GM19193 (cell line): ENCODE results near the gene CALHM1.

Source experiments
- POLR2A ChIP-seq: IDR thresholded peaks from 4 replicates; pipeline ENCODE4 v1.6.1; 2011; ENCODE audit not compliant: insufficient read depth, insufficient read length; ENCODE audit errors: extremely low read depth

The CALHM1 gene

DNA sequence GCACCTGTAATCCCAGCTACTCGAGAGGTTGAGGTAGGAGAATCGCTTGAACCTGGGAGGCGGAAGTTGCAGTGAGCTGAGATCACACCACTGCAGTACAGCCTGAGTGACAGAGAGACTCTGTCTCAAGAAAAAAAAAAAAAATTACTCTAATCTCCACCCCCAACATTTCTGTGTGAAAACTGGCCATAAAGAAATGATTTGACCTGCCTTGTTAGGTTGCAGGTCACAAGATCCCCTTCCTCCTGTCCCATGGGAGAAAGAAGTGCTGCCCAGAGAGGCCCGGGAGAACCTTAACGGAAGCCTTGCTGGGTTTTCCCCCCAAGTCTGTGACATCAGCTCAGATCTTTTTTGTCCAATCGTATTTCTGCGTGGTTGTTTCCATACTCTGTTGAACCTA is 8.7 kb upstream of the CALHM1 start:
- TF ChIP-seq POLR2A: no peak

DNA sequence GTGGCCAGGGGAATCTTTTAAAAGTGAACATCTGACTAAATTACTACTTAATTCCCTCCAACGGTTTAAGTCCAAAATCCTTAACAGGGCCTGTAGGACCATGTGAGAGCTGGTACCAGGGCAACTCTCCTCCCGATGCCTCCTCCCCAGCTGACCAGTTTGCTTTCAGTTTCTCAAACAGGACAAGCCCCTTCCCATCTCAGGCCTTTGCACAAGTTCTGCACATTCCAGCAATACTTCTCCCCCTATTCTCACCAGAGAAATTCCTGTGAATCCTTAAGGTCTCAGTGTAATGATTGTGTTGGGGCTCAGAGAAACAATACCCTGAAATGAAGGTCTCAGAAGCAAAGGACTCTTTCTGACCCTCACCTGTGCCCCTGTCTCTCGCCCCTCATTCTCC is 8.0 kb upstream of the CALHM1 start:
- no peak for TF ChIP-seq POLR2A

DNA sequence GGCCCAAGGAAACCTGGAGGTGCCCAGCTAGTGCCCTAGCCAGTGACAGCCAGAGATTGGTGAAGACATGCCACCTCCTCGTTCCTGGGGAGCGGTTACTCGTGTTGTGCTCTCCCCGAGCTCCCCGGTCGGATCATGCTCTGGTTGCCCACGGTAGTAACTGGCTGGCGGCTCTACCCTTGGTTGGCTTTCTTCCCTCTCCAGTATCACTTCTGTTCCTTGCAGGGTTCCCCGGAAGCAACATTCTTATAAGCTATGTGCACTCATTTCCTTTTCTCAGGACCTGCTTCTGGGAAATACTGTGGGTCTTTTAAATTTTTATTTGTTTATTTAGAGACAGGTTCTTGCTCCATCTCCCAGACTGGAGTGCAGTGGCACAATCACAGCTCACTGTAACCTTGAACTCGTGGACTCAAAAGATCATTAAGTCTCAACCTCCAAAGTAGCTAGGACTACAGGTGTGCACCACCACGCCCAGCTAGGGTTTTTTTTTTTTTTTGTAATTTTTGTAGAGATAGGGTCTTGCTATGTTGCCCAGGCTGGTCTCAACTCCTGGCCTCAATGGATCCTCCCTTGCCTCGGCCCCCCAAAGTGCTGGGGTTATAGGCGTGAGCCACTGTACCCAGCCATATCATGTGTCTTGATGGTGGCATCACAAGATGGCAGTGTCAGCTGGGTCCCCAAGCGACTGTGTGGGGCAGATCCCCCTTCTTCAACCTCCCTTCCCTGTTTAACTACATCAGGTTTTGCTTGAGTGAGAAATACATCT is 6.9 kb upstream of the CALHM1 start:
- no peak for TF ChIP-seq POLR2A

DNA sequence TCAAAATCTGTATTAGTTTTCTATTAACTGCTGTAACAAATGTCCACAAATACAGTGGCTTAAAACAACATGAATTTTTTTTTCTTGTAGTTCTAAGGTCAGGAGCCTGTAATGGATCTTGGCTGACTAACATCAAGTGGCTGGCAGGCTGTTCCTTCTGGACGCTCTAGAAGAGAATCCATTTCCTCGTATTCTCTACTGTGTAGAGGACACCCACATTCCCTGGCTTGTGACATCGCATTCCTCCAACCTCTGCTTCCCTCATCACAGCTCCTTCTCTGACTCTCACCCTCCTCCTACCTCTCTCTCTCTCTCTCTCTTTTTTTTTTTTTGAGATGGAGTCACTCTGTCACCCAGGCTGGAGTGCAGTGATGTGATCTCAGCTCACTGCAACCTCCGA is 4.8 kb upstream of the CALHM1 start:
- no peak for TF ChIP-seq POLR2A

DNA sequence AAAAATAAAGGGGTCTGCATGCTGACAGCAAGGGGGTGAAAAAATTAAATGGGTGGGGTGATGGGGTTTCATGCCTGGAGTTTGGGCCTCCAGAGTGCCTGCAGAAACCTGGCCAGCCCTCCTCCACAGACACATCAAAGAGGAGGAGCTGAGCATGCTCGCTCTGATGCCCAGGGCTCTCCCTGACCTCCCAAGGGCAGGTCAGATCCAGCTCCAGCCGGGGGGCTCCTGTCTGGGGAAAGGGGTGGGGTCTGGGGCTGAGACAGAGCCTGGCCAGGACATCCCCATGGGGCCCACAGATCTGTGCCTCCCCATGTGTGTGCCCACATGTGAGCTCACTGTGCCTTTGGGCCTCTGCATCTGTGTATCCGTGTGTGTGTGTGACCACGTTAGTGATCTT is 915 bp upstream of the CALHM1 start:
- TF ChIP-seq POLR2A: no peak

DNA sequence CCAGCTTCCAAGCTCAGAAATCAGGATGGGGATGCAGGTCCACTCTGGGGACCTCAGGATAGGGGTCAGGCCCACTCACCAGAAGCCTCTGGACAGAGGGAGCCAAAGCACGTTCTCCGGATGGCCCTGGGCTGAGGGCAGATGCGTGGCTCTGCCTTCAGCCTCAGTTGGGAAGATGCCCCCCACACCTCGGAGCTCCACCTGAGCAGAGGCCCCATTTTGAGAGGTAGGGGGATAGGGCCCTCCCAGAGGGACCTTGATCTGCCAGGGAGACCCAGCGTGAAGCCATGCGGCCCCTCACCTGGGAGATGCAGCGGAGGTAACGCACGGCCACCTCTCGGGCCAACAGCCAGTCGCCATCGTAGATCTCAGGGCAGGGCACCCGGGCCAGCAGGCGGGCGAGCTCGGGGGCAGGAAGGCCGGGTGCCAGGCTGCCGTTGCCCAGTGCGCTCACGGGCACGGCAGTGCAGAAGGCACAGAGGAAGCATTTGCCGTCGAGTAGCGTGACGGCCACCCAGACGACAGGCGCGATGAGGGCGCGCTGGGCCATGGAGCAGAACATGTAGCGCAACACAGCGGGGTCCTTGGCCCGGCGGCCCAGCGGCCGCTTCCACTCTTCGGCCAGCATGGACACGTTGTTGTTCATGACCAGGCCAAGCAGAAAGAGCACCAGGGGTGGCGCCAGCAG is 660 bp downstream of the CALHM1 start:
- TF ChIP-seq POLR2A: no peak

DNA sequence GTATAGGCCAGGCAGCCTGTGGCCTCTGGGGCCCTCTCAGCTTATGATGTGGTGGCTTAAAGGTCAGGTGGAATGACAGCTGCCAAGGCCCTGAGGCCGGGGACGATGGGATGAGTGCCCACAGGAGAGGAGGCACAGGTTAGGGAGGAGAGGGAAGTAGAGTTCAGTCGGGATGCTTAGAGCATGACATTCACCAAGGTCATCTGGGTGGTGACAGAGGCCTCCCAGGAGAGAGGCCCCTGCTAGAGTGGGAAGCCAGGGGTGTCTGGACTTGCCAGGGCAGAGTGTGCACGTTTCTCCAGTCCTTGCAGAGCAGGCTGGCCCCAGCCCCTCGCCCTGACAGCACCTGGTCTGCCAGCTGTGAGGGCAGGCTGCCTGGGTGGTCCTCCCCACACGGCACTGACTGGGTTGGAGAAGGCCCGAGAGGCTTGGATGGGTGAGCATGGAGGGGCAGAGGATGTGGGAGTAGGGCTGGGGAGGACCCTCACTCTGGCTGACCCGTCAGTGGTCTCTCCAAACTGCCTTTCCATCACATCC is 1.5 kb downstream of the CALHM1 start:
- TF ChIP-seq POLR2A: no peak

DNA sequence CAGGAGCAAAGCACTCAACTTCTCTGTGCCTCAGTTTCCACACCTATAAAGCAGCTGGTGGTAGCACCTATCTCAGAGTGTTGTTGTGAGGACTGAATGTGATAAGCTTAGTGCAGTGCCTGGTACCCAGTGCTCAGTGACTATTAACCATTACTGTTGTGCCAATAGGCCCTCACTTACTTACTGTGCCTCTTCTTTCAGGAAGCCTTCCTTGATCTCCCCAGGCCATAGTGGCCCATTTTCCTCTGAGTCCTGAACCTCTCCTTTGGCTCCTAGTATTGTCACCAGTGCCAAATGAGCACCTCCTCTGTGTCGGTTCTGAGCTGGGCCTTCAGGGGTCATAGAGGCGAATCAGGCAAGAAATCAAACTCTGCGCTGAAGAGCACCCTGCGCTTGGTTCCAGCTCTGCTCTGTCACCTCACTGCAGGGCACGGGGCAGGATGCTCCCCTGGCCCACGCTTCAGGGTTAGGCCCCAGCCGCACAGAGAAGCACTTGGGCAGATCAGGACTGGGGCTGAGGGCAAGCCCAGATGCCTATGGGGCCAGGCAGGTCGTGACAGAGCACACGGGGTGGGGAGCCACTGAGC is 2.5 kb downstream of the CALHM1 start:
- no peak for TF ChIP-seq POLR2A

DNA sequence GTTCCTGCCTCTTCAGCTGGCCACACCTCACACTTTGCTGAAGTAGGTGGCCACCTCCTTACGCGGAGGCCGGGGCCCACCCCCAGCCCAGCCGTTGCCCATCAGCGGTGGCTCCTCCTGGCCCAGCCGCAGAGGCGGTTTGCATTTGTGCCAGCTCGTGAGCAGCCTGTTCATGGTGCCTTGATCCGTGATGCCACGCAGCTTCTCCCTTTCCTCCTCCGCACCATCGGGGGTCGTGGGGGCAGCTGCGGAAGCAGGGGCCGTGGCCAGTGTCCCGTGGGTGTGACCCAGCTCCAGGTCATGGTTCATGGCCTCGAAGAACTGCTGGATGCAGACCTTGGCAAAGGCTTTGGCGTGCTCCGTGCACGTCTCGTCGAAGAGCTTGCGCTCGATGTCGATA is 3.5 kb downstream of the CALHM1 start:
- TF ChIP-seq POLR2A: no peak

DNA sequence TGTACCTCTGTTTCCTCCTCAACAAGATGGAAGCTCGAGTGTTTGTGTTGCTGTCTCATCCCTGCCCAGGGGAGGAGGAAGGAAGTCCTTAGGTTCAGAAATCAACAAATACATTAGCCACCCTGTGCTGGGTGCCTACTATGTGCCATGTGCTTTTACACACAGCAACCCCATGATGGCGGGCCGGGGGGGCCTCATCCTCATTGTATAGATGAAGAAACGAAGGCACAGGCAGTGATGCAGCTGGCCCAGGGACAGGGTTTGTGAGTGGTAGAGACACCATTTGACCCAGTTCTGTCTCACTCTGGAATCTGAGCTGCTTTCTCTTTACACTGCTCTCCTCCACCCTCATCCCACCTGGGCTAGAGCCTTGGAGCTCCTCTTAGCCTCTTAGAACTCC is 4.7 kb downstream of the CALHM1 start:
- TF ChIP-seq POLR2A: no peak

DNA sequence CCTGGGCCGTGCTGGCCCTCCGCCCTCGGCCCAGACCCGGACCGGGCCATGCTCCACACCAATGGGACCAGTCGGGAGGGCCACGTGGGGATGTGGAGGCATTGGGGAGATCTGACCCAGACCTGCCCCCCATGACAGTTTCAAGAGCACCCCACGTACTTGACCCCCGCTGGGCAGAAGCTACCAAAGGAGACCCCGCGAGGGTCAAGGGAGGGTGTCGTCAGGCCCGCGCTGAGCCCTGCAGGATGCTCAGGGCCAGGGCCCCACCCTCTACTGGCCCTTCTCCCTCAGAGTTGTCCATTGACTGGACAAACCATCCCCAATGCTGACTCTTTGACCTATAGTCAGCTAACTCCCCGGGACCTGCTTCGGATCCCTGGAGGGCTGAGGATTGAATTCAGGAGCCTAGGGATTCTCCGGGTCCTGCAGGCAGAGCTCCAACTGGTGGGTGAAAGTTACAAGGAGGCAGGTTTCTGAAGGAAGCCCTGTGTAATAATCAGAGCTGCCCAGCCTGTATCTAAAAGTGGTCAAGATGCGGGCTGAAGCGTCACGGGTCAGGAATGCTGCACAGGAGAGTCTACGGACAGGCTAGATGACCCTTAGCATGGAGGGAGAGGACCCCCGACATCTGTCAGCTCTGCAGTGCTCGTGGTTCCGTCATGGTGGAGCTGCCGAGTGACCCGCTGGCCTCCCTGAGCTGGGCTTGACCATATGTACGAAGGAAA is 6.0 kb downstream of the CALHM1 start:
- TF ChIP-seq POLR2A: no peak

DNA sequence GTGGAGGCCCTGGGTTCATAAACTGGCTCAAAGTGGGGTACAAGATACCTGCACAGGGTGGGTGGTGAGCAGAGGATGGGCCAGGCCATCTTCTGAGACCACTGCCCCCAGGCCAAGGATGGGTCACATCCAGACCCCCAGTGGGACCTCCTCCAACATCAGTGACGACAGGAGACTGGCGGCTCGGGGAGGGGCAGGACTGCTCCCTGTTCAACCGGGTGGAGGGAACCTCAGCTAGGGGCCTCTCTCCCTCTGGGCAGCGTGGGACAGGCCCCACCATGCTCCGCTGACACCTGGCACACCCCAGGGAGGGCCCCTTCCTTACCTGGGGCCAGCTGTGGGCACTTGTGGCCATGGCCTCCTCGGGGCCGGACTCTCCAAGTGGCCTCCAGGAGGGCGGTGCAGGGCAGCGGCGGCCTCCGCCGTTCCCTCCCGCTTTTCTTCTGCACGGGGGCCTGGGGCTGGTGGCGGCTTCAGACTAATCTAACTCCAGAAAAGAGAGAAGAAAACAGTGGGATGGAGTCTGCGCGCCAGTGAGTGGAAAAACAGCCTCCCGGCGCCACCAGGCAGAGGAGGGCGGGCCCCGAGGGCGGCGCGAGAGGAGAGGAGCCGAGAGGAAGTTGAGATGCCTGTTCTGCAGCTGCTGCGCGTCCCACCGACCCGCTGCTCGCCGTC is 6.7 kb downstream of the CALHM1 start, which contains the start of gene CALHM2:
Gene CALHM2 (minus strand): TSS at position 540 of the 675 bp plus-strand sequence. CDS start 2,429 bp downstream, outside the sequence.
- peak; percentile 63 for TF ChIP-seq POLR2A

DNA sequence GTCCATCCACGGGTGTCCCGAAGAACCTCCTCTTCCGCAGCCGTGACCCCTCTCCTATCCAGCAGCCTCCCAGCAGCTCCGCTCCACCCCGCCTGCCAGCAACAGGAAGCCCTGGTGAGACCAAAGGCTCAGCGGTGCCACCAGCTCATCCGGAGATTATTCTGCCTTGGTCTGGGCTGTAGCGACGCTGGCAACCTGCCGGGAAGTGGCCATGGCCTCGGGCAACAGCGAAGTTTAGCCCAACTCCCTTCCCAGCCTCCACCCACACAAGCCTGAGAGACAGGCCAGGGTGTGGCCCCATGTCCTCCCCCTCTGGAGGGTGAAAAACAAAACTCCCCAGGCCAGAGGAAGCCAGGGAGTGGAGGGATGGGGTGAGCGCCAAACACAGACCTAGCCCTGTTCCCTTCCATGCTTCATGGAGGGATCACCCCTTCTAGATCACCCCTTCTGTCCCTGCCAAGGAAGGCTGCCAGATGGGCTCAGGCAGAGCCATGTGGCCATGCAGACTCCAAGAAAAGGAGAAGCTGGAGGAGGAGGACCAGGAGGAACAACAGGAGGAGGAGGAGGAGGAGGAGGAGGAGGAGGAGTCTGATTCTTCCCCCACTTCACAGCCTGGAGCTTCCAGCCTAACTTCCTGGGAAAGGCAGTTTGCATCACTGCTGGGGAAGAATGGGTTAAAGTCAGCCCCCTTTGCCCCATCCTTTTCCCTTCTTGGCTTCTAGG is 7.4 kb downstream of the CALHM1 start:
- peak; percentile 36 for TF ChIP-seq POLR2A

DNA sequence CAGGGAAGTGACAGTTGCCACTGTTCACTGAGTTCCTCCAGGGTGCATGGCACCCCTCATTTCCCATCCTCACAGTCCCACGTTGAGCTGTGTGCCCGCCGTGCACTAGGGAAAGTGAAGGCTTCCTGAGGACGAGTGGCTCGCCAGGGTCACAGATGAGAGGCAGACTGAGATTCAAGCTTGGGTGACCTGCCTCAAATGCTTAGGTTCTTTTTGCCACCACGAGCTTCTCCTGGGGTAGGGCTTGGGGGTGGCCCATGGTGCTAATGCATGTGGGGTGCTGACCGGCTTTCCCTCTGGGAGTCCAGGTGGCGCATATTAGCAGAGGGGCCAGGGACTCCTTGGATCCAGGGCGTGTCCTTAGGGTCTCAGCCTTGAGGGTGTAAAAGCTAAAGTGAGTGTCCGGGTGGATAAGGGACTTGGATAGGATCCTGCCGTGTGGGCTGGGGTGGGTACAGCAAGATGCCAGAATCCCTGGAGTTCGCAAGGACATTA is 8.5 kb downstream of the CALHM1 start:
- no peak for TF ChIP-seq POLR2A
